Vagina (tissue), 2 donors: ENCODE results near the gene LYRM1. TPM values are rescaled to one million over a fixed set of nuclear protein-coding genes. Genes with fewer than 3 reads are reported as not detected.
"Not testable (repeated sequence)": the region's sequence is repeated elsewhere in the genome, so short reads cannot be mapped to it uniquely, and the experiment has no call there.

Source experiments
- DNase-seq, 2 donors: peaks; one replicate each; pipeline ENCODE4 v3.0.0-alpha.2; 2017; ENCODE audit errors: extremely low spot score in 2 of 2
- H3K27ac ChIP-seq: fragments of 200-600 bp; sonication (generic); one replicate; pipeline ENCODE4 v1.5.1; 2019
- H3K27me3 ChIP-seq: fragments of 200-600 bp; sonication (generic); one replicate; pipeline ENCODE4 v1.5.1; 2019
- H3K36me3 ChIP-seq, 2 donors: fragments of 200-600 bp; sonication (generic); one replicate each; pipeline ENCODE4 v1.5.1; 2017 to 2019
- H3K4me1 ChIP-seq: fragments of 200-600 bp; sonication (generic); one replicate; pipeline ENCODE4 v1.5.1; 2019
- H3K4me3 ChIP-seq, 2 donors: fragments of 200-600 bp; sonication (generic); 1 replicate in 1 of 2; 2 replicates in 1 of 2; pipeline ENCODE4 v1.5.1; 2016 to 2019
- H3K9me3 ChIP-seq: fragments of 200-600 bp; sonication (generic); one replicate; pipeline ENCODE4 v1.5.1; 2019
- CTCF ChIP-seq, 3 experiments: fragments of 450-650 bp in 2 of 3; fragments of 200-600 bp in 1 of 3; sonication (generic) in 1 of 3; IDR thresholded peaks; one replicate each; pipeline ENCODE4 v1.5.1; 2017 to 2019; ENCODE audit warnings: antibody characterized with exemption in 3 of 3, mild to moderate bottlenecking in 2 of 3, moderate library complexity in 2 of 3
- POLR2A ChIP-seq, 2 donors: fragments of 450-650 bp; IDR thresholded peaks; one replicate each; pipeline ENCODE4 v1.6.1; 2017; ENCODE audit warnings: antibody characterized with exemption in 2 of 2, mild to moderate bottlenecking in 2 of 2, moderate library complexity in 2 of 2
- POLR2AphosphoS5 ChIP-seq, 2 donors: sonication (generic); formaldehyde crosslinking; IDR thresholded peaks; one replicate each; pipeline ENCODE4 v1.9.0; 2017; ENCODE audit warnings: antibody characterized with exemption in 2 of 2, mild to moderate bottlenecking in 2 of 2, low read depth in 1 of 2; ENCODE audit not compliant: insufficient read depth in 1 of 2
- intact Hi-C: fragments of 100-400 bp; cut with DNase I; formaldehyde crosslinking; loops from one replicate; pipeline ENCODE4 v1.15.1; 2023
- total RNA-seq: library from RNA; depleted of rRNA; stranded (reverse); fragments of >200 nt; gene quantifications from one replicate; pipeline ENCODE4 v1.2.3, GENCODE V29; 2016

LYRM1 gene
- total RNA-seq, 1 donor from 2014 or later, result 23.6 TPM

- TF ChIP-seq POLR2AphosphoS5 (IDR thresholded peaks at IDR 0.05; ENCODE audit: insufficient read depth in 1 of 2, low read depth in 1 of 2), result no peak
- TF ChIP-seq POLR2A (IDR thresholded peaks at IDR 0.05), result no peak
- no peak for TF ChIP-seq CTCF (IDR thresholded peaks at IDR 0.05)
- intact Hi-C loops, result no loop called here
- Histone ChIP-seq H3K27ac (no peak overlapping the region), H3K4me1 (peaks cover 11% of the 10 kb centered on the region), H3K27me3 (no peaks in the 10 kb centered on the region), H3K9me3 (no peaks in the 10 kb centered on the region), H3K36me3 (peaks cover 0 to 26% of the 10 kb centered on the region in 2 donors), H3K4me3 (no peak overlapping the region)
- DNase-seq, result no peak
Observed at GRCh38 chr16:20860361-20860760, 40.2 kb upstream of the LYRM1 start.

DNA sequence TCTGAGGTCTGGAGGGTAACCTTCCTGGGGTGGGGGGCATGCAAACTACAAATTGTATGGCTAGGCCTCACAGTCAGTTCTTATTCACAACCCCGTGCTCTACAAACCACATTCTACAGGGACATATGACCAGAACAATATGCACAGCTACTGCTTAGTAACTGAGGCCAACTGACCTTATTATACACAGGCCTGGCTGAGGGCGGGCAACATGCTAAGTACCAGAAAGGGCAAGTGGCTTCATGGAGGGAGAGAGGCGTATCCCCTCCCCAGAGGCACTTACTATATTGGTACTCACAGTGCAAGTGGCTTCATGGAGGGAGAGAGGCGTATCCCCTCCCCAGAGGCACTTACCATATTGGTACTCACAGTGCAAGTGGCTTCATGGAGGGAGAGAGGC, 39.6 kb upstream of the LYRM1 start:
- peaks cover 0 to 26% of the 10 kb centered on the region in 2 donors for H3K36me3 ChIP-seq

GRCh38 chr16:20862162-20862960, 38.2 kb upstream of the LYRM1 start:
- no peak overlapping the region for H3K27ac ChIP-seq
- H3K36me3 ChIP-seq, result peaks cover 0 to 26% of the 10 kb centered on the region in 2 donors
- intact Hi-C loops, result no loop called here
- no peaks in the 10 kb centered on the region for H3K27me3 ChIP-seq
- H3K4me1 ChIP-seq, result peaks cover 31% of the 10 kb centered on the region
- no peaks in the 10 kb centered on the region for H3K9me3 ChIP-seq
- DNase-seq, result peak in 1 of 2 donors; percentile 84
- TF ChIP-seq CTCF (IDR thresholded peaks at IDR 0.05) (no peak), POLR2A (IDR thresholded peaks at IDR 0.05) (no peak), POLR2AphosphoS5 (IDR thresholded peaks at IDR 0.05; ENCODE audit: insufficient read depth in 1 of 2, low read depth in 1 of 2) (no peak)
- H3K4me3 ChIP-seq, result no peak overlapping the region

More for the DNA sequence above, 39.6 kb upstream of the LYRM1 start:
- H3K27me3 ChIP-seq, H3K9me3 ChIP-seq, H3K4me3 ChIP-seq, intact Hi-C loops, H3K27ac ChIP-seq: not testable (repeated sequence)
- H3K4me1 ChIP-seq, result peaks cover 17% of the 10 kb centered on the region
- DNase-seq, result peak in 1 of 2 donors; percentile 27

GRCh38 chr16:20864376-20864775, 36.2 kb upstream of the LYRM1 start:
- H3K27me3 ChIP-seq, DNase-seq, H3K4me3 ChIP-seq, intact Hi-C loops, H3K9me3 ChIP-seq, H3K27ac ChIP-seq: not testable (repeated sequence)
- Histone ChIP-seq H3K4me1 (peaks cover 51% of the 10 kb centered on the region), H3K36me3 (peaks cover 0 to 22% of the 10 kb centered on the region in 2 donors)

GRCh38 chr16:20865420-20866131, 35.0 kb upstream of the LYRM1 start:
- H3K36me3 ChIP-seq, result peaks cover 0 to 14% of the 10 kb centered on the region in 2 donors
- H3K9me3 ChIP-seq, result no peaks in the 10 kb centered on the region
- intact Hi-C loops, result loop anchor here (5.0 kb wide), 1 partner anchor 42 kb away; no protein-coding TSS in a partner anchor
- no peak for TF ChIP-seq CTCF (IDR thresholded peaks at IDR 0.05)
- peak in 1 of 2 donors; percentile 47 for TF ChIP-seq POLR2AphosphoS5 (IDR thresholded peaks at IDR 0.05; ENCODE audit: insufficient read depth in 1 of 2, low read depth in 1 of 2)
- TF ChIP-seq POLR2A (IDR thresholded peaks at IDR 0.05), result no peak
- peaks cover 63% of the 10 kb centered on the region for H3K4me1 ChIP-seq
- DNase-seq, result no peak
- no peaks in the 10 kb centered on the region for H3K27me3 ChIP-seq
- no peak overlapping the region for H3K4me3 ChIP-seq
- H3K27ac ChIP-seq, result peak overlapping the region; percentile 43
